Uterus (tissue), 4 donors: Measurements from ENCODE around the gene CHRDL2. TPM values are rescaled to one million over a fixed set of nuclear protein-coding genes. Genes with fewer than 3 reads are reported as not detected.
A peak's percentile ranks its signal among the peaks of the same experiment; 100 is the strongest.

Source experiments
- DNase-seq, 2 donors: peaks; one replicate each; pipeline ENCODE4 v3.0.0-alpha.2; 2019 to 2020
- H3K27ac ChIP-seq, 2 donors: fragments of 200-600 bp; sonication (generic); 1 replicate in 1 of 2; 2 replicates in 1 of 2; pipeline ENCODE4 v1.5.1; 2016 to 2018
- H3K27me3 ChIP-seq, 2 donors: fragments of 200-600 bp; sonication (generic); one replicate each; pipeline ENCODE4 v1.5.1; 2018 to 2019; ENCODE audit warnings: control low read depth in 1 of 2
- H3K36me3 ChIP-seq, 2 donors: fragments of 200-600 bp; sonication (generic); one replicate each; pipeline ENCODE4 v1.5.1; 2019; ENCODE audit warnings: control low read depth in 1 of 2
- H3K4me1 ChIP-seq, 2 donors: fragments of 200-600 bp; sonication (generic); one replicate each; pipeline ENCODE4 v1.5.1; 2018 to 2019; ENCODE audit warnings: control low read depth in 1 of 2
- H3K4me3 ChIP-seq, 2 donors: fragments of 200-600 bp; sonication (generic); 1 replicate in 1 of 2; 2 replicates in 1 of 2; pipeline ENCODE4 v1.5.1; 2018 to 2019; ENCODE audit warnings: mild to moderate bottlenecking in 1 of 2
- H3K9me3 ChIP-seq, 2 donors: fragments of 200-600 bp; sonication (generic); one replicate each; pipeline ENCODE4 v1.5.1; 2019; ENCODE audit warnings: control low read depth in 1 of 2
- POLR2A ChIP-seq, 2 donors: fragments of 450-650 bp; IDR thresholded peaks; one replicate each; pipeline ENCODE4 v1.6.1; 2016; ENCODE audit warnings: antibody characterized with exemption in 2 of 2, mild to moderate bottlenecking in 1 of 2, moderate library complexity in 1 of 2
- intact Hi-C: fragments of 100-400 bp; cut with DNase I; formaldehyde crosslinking; loops from one replicate; pipeline ENCODE4 v1.15.1; 2023; ENCODE audit warnings: low total_unique reads
- total RNA-seq, 4 donors: library from RNA; depleted of rRNA in 3 of 4; stranded (reverse); fragments of >200 nt in 3 of 4; gene quantifications; one replicate each; pipeline versions ENCODE4 v1.1.0 to v1.2.4, GENCODE V29; 2014 to 2023
- TF ChIP-seq, protein P1 (sequence below), 4 experiments: fragments of 200-600 bp in 2 of 4; fragments of 450-650 bp in 2 of 4; sonication (generic) in 2 of 4; IDR thresholded peaks; one replicate each; pipeline ENCODE4 v1.5.1; 2016 to 2019; ENCODE audit warnings: antibody characterized with exemption in 4 of 4, mild to moderate bottlenecking in 2 of 4, moderate library complexity in 1 of 4
- donor health status: DM: yes; HTN: yes; CAD: no.

CHRDL2 gene
- total RNA-seq, 4 donors from 2014 or later: 0.41 to 115 (median 2.9) TPM

- peak overlapping the region in 1 of 2 donors; percentile 11 for H3K4me3 ChIP-seq
- TF ChIP-seq, protein P1, sequence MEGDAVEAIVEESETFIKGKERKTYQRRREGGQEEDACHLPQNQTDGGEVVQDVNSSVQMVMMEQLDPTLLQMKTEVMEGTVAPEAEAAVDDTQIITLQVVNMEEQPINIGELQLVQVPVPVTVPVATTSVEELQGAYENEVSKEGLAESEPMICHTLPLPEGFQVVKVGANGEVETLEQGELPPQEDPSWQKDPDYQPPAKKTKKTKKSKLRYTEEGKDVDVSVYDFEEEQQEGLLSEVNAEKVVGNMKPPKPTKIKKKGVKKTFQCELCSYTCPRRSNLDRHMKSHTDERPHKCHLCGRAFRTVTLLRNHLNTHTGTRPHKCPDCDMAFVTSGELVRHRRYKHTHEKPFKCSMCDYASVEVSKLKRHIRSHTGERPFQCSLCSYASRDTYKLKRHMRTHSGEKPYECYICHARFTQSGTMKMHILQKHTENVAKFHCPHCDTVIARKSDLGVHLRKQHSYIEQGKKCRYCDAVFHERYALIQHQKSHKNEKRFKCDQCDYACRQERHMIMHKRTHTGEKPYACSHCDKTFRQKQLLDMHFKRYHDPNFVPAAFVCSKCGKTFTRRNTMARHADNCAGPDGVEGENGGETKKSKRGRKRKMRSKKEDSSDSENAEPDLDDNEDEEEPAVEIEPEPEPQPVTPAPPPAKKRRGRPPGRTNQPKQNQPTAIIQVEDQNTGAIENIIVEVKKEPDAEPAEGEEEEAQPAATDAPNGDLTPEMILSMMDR (IDR thresholded peaks at IDR 0.05): peak in 1 of 4 experiments; percentile 2
- TF ChIP-seq POLR2A (IDR thresholded peaks at IDR 0.05): peak; percentile 48 to 50
- H3K4me1 ChIP-seq: peaks cover 0 to 6% of the 10 kb centered on the region in 2 donors
- H3K36me3 ChIP-seq: no peaks in the 10 kb centered on the region
- intact Hi-C loops: no loop called here
- no peaks in the 10 kb centered on the region for H3K27me3 ChIP-seq
- peak; percentile 92 to 93 for DNase-seq
- no peaks in the 10 kb centered on the region for H3K9me3 ChIP-seq
- H3K27ac ChIP-seq: peak overlapping the region; percentile 87 to 92
These were observed 34.1 kb downstream of the CHRDL2 start for GRCh38 chr11:74696939-74697675.

DNA sequence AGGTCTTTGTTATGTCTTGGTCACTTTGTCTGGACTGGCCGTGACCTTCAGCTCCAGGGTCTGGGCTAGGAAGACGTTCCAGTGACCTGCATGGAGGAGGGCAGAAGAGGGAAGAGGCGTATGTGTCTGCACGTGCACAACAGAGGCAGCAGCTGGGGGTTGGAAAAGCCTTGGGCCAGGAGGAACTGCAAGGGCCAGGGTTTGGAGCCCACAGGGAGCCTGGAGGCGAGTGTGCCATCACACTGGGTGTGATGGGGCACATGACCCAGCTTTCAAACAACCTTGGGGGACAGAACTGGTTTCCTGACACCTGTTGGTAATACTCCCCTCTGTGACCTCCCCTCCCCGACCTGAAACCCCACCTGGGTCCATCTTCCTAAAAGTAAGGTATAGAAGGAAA, 34.7 kb downstream of the CHRDL2 start:
- Histone ChIP-seq H3K27ac (peak overlapping the region; percentile 87 to 92), H3K36me3 (no peaks in the 10 kb centered on the region), H3K4me3 (no peak overlapping the region), H3K9me3 (no peaks in the 10 kb centered on the region), H3K27me3 (no peaks in the 10 kb centered on the region), H3K4me1 (peaks cover 0 to 6% of the 10 kb centered on the region in 2 donors)
- no peak for DNase-seq
- no peak for TF ChIP-seq POLR2A (IDR thresholded peaks at IDR 0.05)
- TF ChIP-seq, protein P1 (IDR thresholded peaks at IDR 0.05): no peak
- intact Hi-C loops: no loop called here

- H3K27ac ChIP-seq: peak overlapping the region; percentile 87 to 92
- no peak for DNase-seq
- no peak overlapping the region for H3K4me3 ChIP-seq
- H3K27me3 ChIP-seq: no peaks in the 10 kb centered on the region
- intact Hi-C loops: no loop called here
- no peaks in the 10 kb centered on the region for H3K36me3 ChIP-seq
- no peak for TF ChIP-seq POLR2A (IDR thresholded peaks at IDR 0.05)
- TF ChIP-seq, protein P1 (IDR thresholded peaks at IDR 0.05): no peak
- H3K4me1 ChIP-seq: peaks cover 0 to 6% of the 10 kb centered on the region in 2 donors
- no peaks in the 10 kb centered on the region for H3K9me3 ChIP-seq
These were observed 35.4 kb downstream of the CHRDL2 start for GRCh38 chr11:74695705-74696280.

GRCh38 chr11:74694136-74694930, 36.9 kb downstream of the CHRDL2 start:
- peaks cover 0 to 6% of the 10 kb centered on the region in 2 donors for H3K4me1 ChIP-seq
- DNase-seq: no peak
- intact Hi-C loops: no loop called here

More at GRCh38 chr11:74694136-74694930, 36.9 kb downstream of the CHRDL2 start:
- Histone ChIP-seq H3K27me3 (no peaks in the 10 kb centered on the region), H3K36me3 (no peaks in the 10 kb centered on the region), H3K27ac (peak overlapping the region; percentile 87 to 92), H3K9me3 (no peaks in the 10 kb centered on the region), H3K4me3 (no peak overlapping the region)
- TF ChIP-seq, protein P1 (IDR thresholded peaks at IDR 0.05): peak in 1 of 4 experiments; percentile 12
- no peak for TF ChIP-seq POLR2A (IDR thresholded peaks at IDR 0.05)
